Keratinocyte (primary cell): Measurements from ENCODE around the gene CFAP61. TPM values are rescaled to one million over a fixed set of nuclear protein-coding genes. Genes with fewer than 3 reads are reported as not detected.

Source experiments
- DNase-seq: peaks from one replicate; pipeline ENCODE4 v3.0.0-alpha.2; 2011; ENCODE audit warnings: low read depth, missing footprints, low spot score
- FAIRE-seq: peaks from 2 replicates; lab custom pipeline; 2011; peaks lifted over from hg19 to GRCh38; lab: Jason Lieb, UNC
- H2AFZ ChIP-seq: 2 replicates; pipeline ENCODE4 v1.6.0; 2012; ENCODE audit warnings: low read length, control low read depth, inconsistent platforms; ENCODE audit not compliant: control insufficient read depth
- H3K27ac ChIP-seq: 2 replicates; pipeline ENCODE4 v1.5.1; 2011; ENCODE audit warnings: low read length; ENCODE audit not compliant: control insufficient read depth, insufficient read depth
- H3K27me3 ChIP-seq: 3 replicates; pipeline ENCODE4 v1.6.0; 2011; ENCODE audit warnings: low read length; ENCODE audit not compliant: control insufficient read depth, insufficient read depth; ENCODE audit errors: extremely low read depth
- H3K36me3 ChIP-seq, 2 experiments: 2 replicates in 1 of 2; 3 replicates in 1 of 2; pipeline ENCODE4 v1.5.1; 2011; ENCODE audit warnings: low read length in 2 of 2, mild to moderate bottlenecking in 1 of 2; ENCODE audit not compliant: control insufficient read depth in 2 of 2, insufficient read depth in 2 of 2; ENCODE audit errors: extremely low read depth in 1 of 2
- H3K4me1 ChIP-seq: 3 replicates; pipeline ENCODE4 v1.5.1; 2011; ENCODE audit warnings: low read length; ENCODE audit not compliant: control insufficient read depth, insufficient read depth; ENCODE audit errors: extremely low read depth
- H3K4me2 ChIP-seq: 3 replicates; pipeline ENCODE4 v1.6.0; 2011; ENCODE audit warnings: low read depth, low read length; ENCODE audit not compliant: control insufficient read depth, insufficient read depth; ENCODE audit errors: extremely low read depth
- H3K4me3 ChIP-seq, 3 experiments: fragments of 200-600 bp in 1 of 3; sonication (generic) in 1 of 3; 2 replicates in 2 of 3; 3 replicates in 1 of 3; pipeline ENCODE4 v1.5.1; 2011 to 2016; ENCODE audit warnings: low read length in 3 of 3, mild to moderate bottlenecking in 3 of 3, control low read depth in 2 of 3, inconsistent platforms in 1 of 3, low read depth in 1 of 3, mixed read lengths in 1 of 3, mixed run types in 1 of 3, moderate library complexity in 1 of 3; ENCODE audit not compliant: control insufficient read depth in 2 of 3, insufficient read depth in 2 of 3; ENCODE audit errors: extremely low read depth in 1 of 3
- H3K79me2 ChIP-seq: 2 replicates; pipeline ENCODE4 v1.6.0; 2012; ENCODE audit warnings: low read length; ENCODE audit not compliant: control insufficient read depth, insufficient read depth
- H3K9ac ChIP-seq: 3 replicates; pipeline ENCODE4 v1.6.0; 2011; ENCODE audit warnings: low read length; ENCODE audit not compliant: control insufficient read depth, insufficient read depth; ENCODE audit errors: extremely low read depth
- H3K9me1 ChIP-seq: 3 replicates; pipeline ENCODE4 v1.6.0; 2011; ENCODE audit warnings: low read length; ENCODE audit not compliant: control insufficient read depth, insufficient read depth; ENCODE audit errors: extremely low read depth
- H3K9me3 ChIP-seq: 2 replicates; pipeline ENCODE4 v1.5.1; 2012; ENCODE audit warnings: low read depth, low read length; ENCODE audit not compliant: control insufficient read depth
- H4K20me1 ChIP-seq: 3 replicates; pipeline ENCODE4 v1.6.0; 2011; ENCODE audit warnings: low read length; ENCODE audit not compliant: control insufficient read depth, insufficient read depth; ENCODE audit errors: extremely low read depth
- EZH2 ChIP-seq: IDR thresholded peaks from one replicate; pipeline ENCODE4 v1.6.1; 2012; ENCODE audit warnings: inconsistent platforms, mild to moderate bottlenecking, low read length, moderate library complexity
- dilution Hi-C: fragments of 300-500 bp; cut with MboI; formaldehyde crosslinking; loops from one replicate; pipeline ENCODE4 v1.7.0; 2020; ENCODE audit warnings: low sequenced_read_pairs; ENCODE audit not compliant: extremely low pct_ligation_motif_present
- polyA plus RNA-seq, 5 experiments: library from polyadenylated mRNA; depleted of rRNA in 3 of 5; stranded (reverse) in 3 of 5; stranded (forward) in 1 of 5; unstranded in 1 of 5; fragments of >200 nt; gene quantifications; 1 replicate in 1 of 5; 2 replicates in 3 of 5; 3 replicates in 1 of 5; pipeline versions ENCODE4 v1.2.1 to v1.2.3, GENCODE V29; 2011 to 2012; ENCODE audit warnings: missing spikeins in 2 of 5, low read depth in 1 of 5, low replicate concordance in 1 of 5
- TF ChIP-seq, protein P1 (sequence below), 3 experiments: IDR thresholded peaks in 1 of 3; conservative IDR thresholded peaks in 1 of 3; optimal IDR thresholded peaks in 1 of 3; 2 replicates in 2 of 3; 3 replicates in 1 of 3; pipeline versions ENCODE3 to v1.5.1; 2011; ENCODE audit warnings: low read length in 3 of 3, mild to moderate bottlenecking in 3 of 3, moderate library complexity in 2 of 3, control low read depth in 1 of 3, inconsistent platforms in 1 of 3; ENCODE audit not compliant: insufficient read depth in 2 of 3; ENCODE audit errors: extremely low read depth in 1 of 3

CFAP61 gene
- polyA plus RNA-seq, 1 donor (not counting 4 experiments of a cell fraction or from before 2014, with no cell fraction given) = 0.25 TPM

DNA sequence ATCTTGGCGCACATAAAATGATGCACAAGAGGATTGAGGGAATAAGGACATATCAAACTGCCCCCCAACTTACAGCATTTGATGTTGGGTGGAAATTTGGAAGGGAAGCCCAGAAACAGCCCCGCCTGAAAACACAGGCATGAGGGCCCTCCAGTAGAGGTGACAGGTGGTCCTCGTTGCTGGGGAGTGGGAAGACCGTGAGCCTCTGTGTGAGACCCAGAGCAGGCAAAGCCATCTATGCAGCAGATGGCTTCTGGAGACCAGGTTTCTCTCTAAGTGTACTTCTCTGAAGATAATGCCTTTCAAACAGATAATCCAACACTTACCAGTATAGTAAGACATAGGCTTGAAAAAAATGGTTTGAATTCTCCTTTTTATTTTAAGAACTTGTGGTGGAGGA, 183.3 kb downstream of the CFAP61 start:
- Histone ChIP-seq H3K36me3 (no peaks in the 10 kb centered on the region), H3K27me3 (no peaks in the 10 kb centered on the region), H3K4me2 (no peak overlapping the region), H3K79me2 (no peaks in the 10 kb centered on the region), H3K9ac (no peak overlapping the region), H3K27ac (no peak overlapping the region), H3K9me1 (no peaks in the 10 kb centered on the region), H2AFZ (no peak overlapping the region), H3K4me3 (no peak overlapping the region), H3K9me3 (no peaks in the 10 kb centered on the region), H4K20me1 (no peaks in the 10 kb centered on the region), H3K4me1 (no peaks in the 10 kb centered on the region)
- FAIRE-seq (no peak), DNase-seq (no peak)
- no peak for TF ChIP-seq EZH2
- TF ChIP-seq, protein P1, sequence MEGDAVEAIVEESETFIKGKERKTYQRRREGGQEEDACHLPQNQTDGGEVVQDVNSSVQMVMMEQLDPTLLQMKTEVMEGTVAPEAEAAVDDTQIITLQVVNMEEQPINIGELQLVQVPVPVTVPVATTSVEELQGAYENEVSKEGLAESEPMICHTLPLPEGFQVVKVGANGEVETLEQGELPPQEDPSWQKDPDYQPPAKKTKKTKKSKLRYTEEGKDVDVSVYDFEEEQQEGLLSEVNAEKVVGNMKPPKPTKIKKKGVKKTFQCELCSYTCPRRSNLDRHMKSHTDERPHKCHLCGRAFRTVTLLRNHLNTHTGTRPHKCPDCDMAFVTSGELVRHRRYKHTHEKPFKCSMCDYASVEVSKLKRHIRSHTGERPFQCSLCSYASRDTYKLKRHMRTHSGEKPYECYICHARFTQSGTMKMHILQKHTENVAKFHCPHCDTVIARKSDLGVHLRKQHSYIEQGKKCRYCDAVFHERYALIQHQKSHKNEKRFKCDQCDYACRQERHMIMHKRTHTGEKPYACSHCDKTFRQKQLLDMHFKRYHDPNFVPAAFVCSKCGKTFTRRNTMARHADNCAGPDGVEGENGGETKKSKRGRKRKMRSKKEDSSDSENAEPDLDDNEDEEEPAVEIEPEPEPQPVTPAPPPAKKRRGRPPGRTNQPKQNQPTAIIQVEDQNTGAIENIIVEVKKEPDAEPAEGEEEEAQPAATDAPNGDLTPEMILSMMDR (optimal IDR thresholded peaks at IDR 0.05 in 1 of 3, IDR thresholded peaks at IDR 0.05 in 1 of 3, conservative IDR thresholded peaks at IDR 0.05 in 1 of 3; ENCODE audit: extremely low read depth in 1 of 3, insufficient read depth in 2 of 3, low read length in 3 of 3) = no peak
- dilution Hi-C loops = no loop called here

DNA sequence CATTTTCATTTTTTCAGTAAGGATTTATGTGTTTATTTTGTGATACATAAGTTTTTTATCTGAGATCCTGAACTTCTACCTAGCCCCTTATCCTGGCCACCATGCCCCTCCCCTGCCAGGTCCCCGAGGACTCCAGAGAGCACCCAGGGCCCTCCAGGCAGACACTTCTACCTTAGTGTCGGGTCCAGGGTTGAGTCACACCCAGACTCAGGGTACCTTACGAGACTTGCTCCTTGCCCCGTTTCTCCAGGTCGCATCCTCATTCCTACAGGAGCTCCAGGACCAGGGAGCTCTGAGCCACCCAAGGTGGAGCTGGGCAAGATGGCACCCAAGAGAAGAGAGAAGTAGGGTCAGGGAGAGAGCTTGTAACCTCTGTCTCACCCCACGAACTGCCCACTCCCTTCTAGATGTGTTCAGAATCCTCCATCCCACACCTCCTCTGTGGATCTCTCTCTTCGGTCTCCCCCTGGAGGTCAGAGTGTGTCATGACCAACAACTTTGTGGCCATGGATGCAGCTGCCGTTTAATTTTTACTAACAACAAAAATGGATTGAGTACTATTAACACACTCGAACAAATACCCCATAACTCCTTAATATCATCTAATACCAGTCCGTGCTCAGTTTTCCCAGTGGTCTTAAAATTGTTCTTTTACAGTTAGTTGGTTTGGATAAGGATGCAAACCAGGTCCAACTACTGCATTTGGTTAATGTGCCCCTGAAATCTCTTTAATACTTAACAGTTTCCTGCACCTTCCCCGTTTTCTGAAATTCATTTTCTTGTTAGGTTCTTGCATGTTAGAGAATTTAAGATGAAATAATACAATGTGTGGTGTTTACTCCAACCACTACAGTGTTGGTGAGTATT, 185.0 kb downstream of the CFAP61 start:
- no peaks in the 10 kb centered on the region for H3K36me3 ChIP-seq
- H4K20me1 ChIP-seq = no peaks in the 10 kb centered on the region
- no peak overlapping the region for H3K27ac ChIP-seq
- H3K9me1 ChIP-seq = no peaks in the 10 kb centered on the region
- no peaks in the 10 kb centered on the region for H3K27me3 ChIP-seq
- H3K9ac ChIP-seq = no peak overlapping the region
- no peak overlapping the region for H3K4me2 ChIP-seq
- no peak overlapping the region for H3K4me3 ChIP-seq
- dilution Hi-C loops = no loop called here
- no peak for DNase-seq
- H3K4me1 ChIP-seq = no peaks in the 10 kb centered on the region
- no peak overlapping the region for H2AFZ ChIP-seq
- FAIRE-seq = no peak
- H3K79me2 ChIP-seq = no peaks in the 10 kb centered on the region
- TF ChIP-seq EZH2 = no peak
- TF ChIP-seq, protein P1 (optimal IDR thresholded peaks at IDR 0.05 in 1 of 3, IDR thresholded peaks at IDR 0.05 in 1 of 3, conservative IDR thresholded peaks at IDR 0.05 in 1 of 3; ENCODE audit: extremely low read depth in 1 of 3, insufficient read depth in 2 of 3, low read length in 3 of 3) = peak; percentile 74 to 82 (median 79)
- H3K9me3 ChIP-seq = no peaks in the 10 kb centered on the region
